A549 (cell line): ENCODE data around the gene CERS6. TPM values are rescaled to one million over a fixed set of nuclear protein-coding genes. Genes with fewer than 3 reads are reported as not detected.

Source experiments
- ATAC-seq, 2 experiments: fragments of 200-7000 bp in 1 of 2; fragments of >200 bp in 1 of 2; cut with Nextera tagmentation in 1 of 2; cut with Tn5 transposase in 1 of 2; 3 replicates each; pipeline versions ENCODE4 v1.8.0 to v1.9.1; 2018 to 2020; ENCODE audit warnings: mild to moderate bottlenecking in 1 of 2, moderate library complexity in 1 of 2
- CTCF ChIA-PET: fragments of 300-600 bp; sonication (Branson Sonifier 250); formaldehyde crosslinking; extraction: SDS; loops from one replicate; lab custom pipeline; 2021; ENCODE audit warnings: antibody characterized with exemption, inconsistent platforms; lab: Yijun Ruan, JAX
- POLR2A ChIA-PET: fragments of 350-600 bp; formaldehyde crosslinking; extraction: SDS; loops from one replicate; lab custom pipeline; 2021; ENCODE audit warnings: antibody characterized with exemption, inconsistent platforms; lab: Yijun Ruan, JAX
- DNase-seq, 2 experiments: peaks; one replicate each; pipeline versions ENCODE4 v3.0.0 to v3.0.0-alpha.2; 2011 to 2016; ENCODE audit warnings: low read depth in 1 of 2, low spot score in 1 of 2
- FAIRE-seq: peaks from 2 replicates; lab custom pipeline; 2011; peaks lifted over from hg19 to GRCh38; lab: Jason Lieb, UNC
- H3K27ac ChIP-seq, 2 experiments: fragments of >200 bp; sonication (Bioruptor Twin); formaldehyde crosslinking; 3 replicates each; pipeline ENCODE4 v1.5.1; 2016 to 2017
- H3K4me1 ChIP-seq: fragments of >200 bp; sonication (Bioruptor Twin); formaldehyde crosslinking; 3 replicates; pipeline ENCODE4 v1.6.1; 2016
- H3K4me2 ChIP-seq: fragments of >200 bp; sonication (Bioruptor Twin); formaldehyde crosslinking; 3 replicates; pipeline ENCODE4 v1.6.1; 2016
- H3K4me3 ChIP-seq: fragments of >200 bp; sonication (Bioruptor Twin); formaldehyde crosslinking; 3 replicates; pipeline ENCODE4 v1.5.1; 2016
- H3K9me3 ChIP-seq: fragments of >200 bp; sonication (Bioruptor Twin); formaldehyde crosslinking; 3 replicates; pipeline ENCODE4 v1.6.1; 2016
- BCL3 ChIP-seq: fragments of >200 bp; sonication (Bioruptor Twin); formaldehyde crosslinking; IDR thresholded peaks from 3 replicates; pipeline ENCODE4 v1.6.1; 2016
- BHLHE40 ChIP-seq: IDR thresholded peaks from 2 replicates; pipeline ENCODE4 v1.6.1; 2012; ENCODE audit warnings: low read depth, low read length, inconsistent platforms
- CBX2 ChIP-seq: fragments of 200-600 bp; sonication (generic); IDR thresholded peaks from 2 replicates; pipeline ENCODE4 v1.6.1; 2016; ENCODE audit warnings: low read depth, mild to moderate bottlenecking, borderline replicate concordance
- CBX8 ChIP-seq: fragments of 200-600 bp; sonication (generic); IDR thresholded peaks from 2 replicates; pipeline ENCODE4 v1.6.1; 2016
- CEBPB ChIP-seq, 2 experiments: fragments of >200 bp in 1 of 2; sonication (Bioruptor Twin) in 1 of 2; formaldehyde crosslinking in 1 of 2; IDR thresholded peaks; 2 replicates each; pipeline ENCODE4 v1.6.1; 2012 to 2016
- CHD2 ChIP-seq: fragments of 150-350 bp; IDR thresholded peaks from 2 replicates; pipeline ENCODE4 v1.6.1; 2014; ENCODE audit warnings: low read length; ENCODE audit not compliant: partially characterized antibody
- EHMT2 ChIP-seq: fragments of 200-600 bp; sonication (generic); IDR thresholded peaks from 2 replicates; pipeline ENCODE4 v1.6.1; 2016; ENCODE audit warnings: antibody characterized with exemption, low read depth, mild to moderate bottlenecking, moderate library complexity
- EP300 ChIP-seq, 2 experiments: fragments of >200 bp; sonication (Bioruptor Twin); formaldehyde crosslinking; IDR thresholded peaks; 2 replicates in 1 of 2; 3 replicates in 1 of 2; pipeline ENCODE4 v1.6.1; 2016 to 2017
- FOSL2 ChIP-seq, 2 experiments: fragments of 450-650 bp in 1 of 2; fragments of >200 bp in 1 of 2; sonication (Bioruptor Twin) in 1 of 2; formaldehyde crosslinking; IDR thresholded peaks; 2 replicates each; pipeline versions ENCODE4 v1.5.0 to v1.6.1; 2016 to 2020; ENCODE audit warnings: mild to moderate bottlenecking in 1 of 2, moderate library complexity in 1 of 2
- FOXS1 ChIP-seq: fragments of 250-450 bp; sonication (Bioruptor Pico); IDR thresholded peaks from 2 replicates; pipeline ENCODE4 v1.5.0; 2020; ENCODE audit warnings: mild to moderate bottlenecking, moderate library complexity
- GATA3 ChIP-seq: IDR thresholded peaks from 2 replicates; pipeline ENCODE4 v1.6.1; 2012; ENCODE audit warnings: borderline replicate concordance
- HDAC2 ChIP-seq: fragments of 200-600 bp; sonication (generic); IDR thresholded peaks from 2 replicates; pipeline ENCODE4 v1.6.1; 2016
- HOXB13 ChIP-seq: fragments of 250-450 bp; sonication (Bioruptor Pico); IDR thresholded peaks from 2 replicates; pipeline ENCODE4 v1.5.0; 2020; ENCODE audit warnings: low read depth, mild to moderate bottlenecking, moderate library complexity
- HOXB5 ChIP-seq: fragments of 250-450 bp; sonication (Bioruptor Pico); IDR thresholded peaks from 2 replicates; pipeline ENCODE4 v1.5.0; 2020; ENCODE audit warnings: mild to moderate bottlenecking, moderate library complexity
- JUNB ChIP-seq: fragments of >200 bp; sonication (Bioruptor Twin); formaldehyde crosslinking; IDR thresholded peaks from 2 replicates; pipeline ENCODE4 v1.6.1; 2016
- MAZ ChIP-seq: fragments of 150-350 bp; IDR thresholded peaks from 2 replicates; pipeline ENCODE4 v1.6.1; 2014; ENCODE audit warnings: antibody characterized with exemption, low read depth, low read length, borderline replicate concordance
- MYC ChIP-seq: IDR thresholded peaks from 2 replicates; pipeline ENCODE4 v1.6.1; 2012; ENCODE audit warnings: mild to moderate bottlenecking, inconsistent platforms, low read length, improper control_type of control experiment, borderline replicate concordance
- NFE2L2 ChIP-seq: fragments of 150-350 bp; conservative IDR thresholded peaks from 2 replicates; pipeline ENCODE4 v1.6.1; 2014; ENCODE audit warnings: low read length
- PBX3 ChIP-seq: IDR thresholded peaks from 2 replicates; pipeline ENCODE4 v1.6.1; 2012
- POLR2A ChIP-seq: IDR thresholded peaks from 2 replicates; pipeline ENCODE4 v1.6.1; 2012; ENCODE audit warnings: mild to moderate bottlenecking, low read length
- POLR2AphosphoS2 ChIP-seq: conservative IDR thresholded peaks from 2 replicates; pipeline ENCODE4 v1.6.1; 2012; ENCODE audit warnings: low read length, improper control_type of control experiment, inconsistent platforms
- RAD21 ChIP-seq, 2 experiments: fragments of >200 bp in 1 of 2; sonication (Bioruptor Twin) in 1 of 2; formaldehyde crosslinking in 1 of 2; IDR thresholded peaks in 1 of 2; conservative IDR thresholded peaks in 1 of 2; 2 replicates in 1 of 2; 3 replicates in 1 of 2; pipeline ENCODE4 v1.6.1; 2012 to 2018; ENCODE audit warnings: inconsistent platforms in 1 of 2
- RFX5 ChIP-seq: fragments of 450-650 bp; IDR thresholded peaks from 2 replicates; pipeline ENCODE4 v1.7.1; 2014; ENCODE audit warnings: antibody characterized with exemption, mild to moderate bottlenecking, moderate library complexity
- RNF2 ChIP-seq: fragments of 200-600 bp; sonication (generic); IDR thresholded peaks from 2 replicates; pipeline ENCODE4 v1.6.1; 2016; ENCODE audit warnings: low read depth, mild to moderate bottlenecking, antibody characterized with exemption, moderate library complexity, borderline replicate concordance
- SMC3 ChIP-seq: fragments of >200 bp; sonication (Bioruptor Twin); formaldehyde crosslinking; IDR thresholded peaks from 3 replicates; pipeline ENCODE4 v1.6.1; 2018; ENCODE audit warnings: inconsistent platforms
- TFCP2L1 ChIP-seq: fragments of 250-450 bp; sonication (Bioruptor Pico); IDR thresholded peaks from 2 replicates; pipeline ENCODE4 v1.5.0; 2021; ENCODE audit warnings: mild to moderate bottlenecking
- TP53 ChIP-seq: fragments of 250-450 bp; sonication (Bioruptor Pico); IDR thresholded peaks from 2 replicates; pipeline ENCODE4 v1.5.0; 2021; ENCODE audit warnings: mild to moderate bottlenecking, moderate library complexity
- ZNF302 ChIP-seq: fragments of 250-450 bp; sonication (Bioruptor Pico); IDR thresholded peaks from 2 replicates; pipeline ENCODE4 v1.9.0; 2021; ENCODE audit warnings: inconsistent platforms, mild to moderate bottlenecking, moderate library complexity
- WGBS: methylation state at CpG from one replicate; pipeline ENCODE4 v1.1.6; 2017; ENCODE audit errors: missing lambda C conversion rate; 5-methylcytosine and 5-hydroxymethylcytosine counted together
- polyA plus RNA-seq, 4 experiments: library from polyadenylated mRNA; depleted of rRNA in 3 of 4; stranded (reverse); fragments of >200 nt; fragmentation: RNase III in 1 of 4; extraction: RNeasy Plus Mini Kit Qiagen cat#74134 plus additional on column Dnase treatment in 1 of 4; gene quantifications; 2 replicates in 3 of 4; 3 replicates in 1 of 4; pipeline ENCODE4 v1.2.3, GENCODE V29; 2011 to 2017
- TF ChIP-seq, protein P1 (sequence below): fragments of >200 bp; sonication (Bioruptor Twin); formaldehyde crosslinking; IDR thresholded peaks from 2 replicates; pipeline ENCODE4 v1.6.1; 2016

Gene CERS6
- polyA plus RNA-seq, 2 of the 4 experiments (the other 2 are of a cell fraction), result 12.0 to 16.9 TPM

DNA sequence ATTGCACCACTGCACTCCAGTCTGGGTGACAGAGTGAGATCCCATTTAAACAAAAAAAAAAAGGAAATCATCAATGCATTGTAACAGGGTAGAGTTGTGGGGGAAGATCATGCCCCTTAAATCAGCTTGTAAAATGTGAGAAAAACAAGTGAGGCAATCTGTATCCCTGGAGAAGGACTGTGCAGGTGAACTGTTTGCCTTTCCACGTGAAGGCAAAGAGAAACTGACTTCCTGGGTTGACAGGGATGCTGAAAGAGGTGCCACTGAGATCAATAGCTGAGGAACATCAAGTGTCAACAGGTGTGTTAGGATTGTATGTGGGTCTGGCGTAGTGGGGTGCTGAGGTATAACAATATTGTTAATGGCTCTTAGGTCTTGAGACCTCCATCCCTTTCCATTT, 48.3 kb downstream of the CERS6 start:
- CTCF ChIA-PET, result interaction anchor here (1.1 to 1.2 kb wide), 2 partner anchors 13 to 110 kb away, joined by 3 read pairs; no protein-coding TSS in a partner anchor
- DNase-seq (no peak), ATAC-seq (no peak), FAIRE-seq (no peak)
- H3K4me3 ChIP-seq, result no peak overlapping the region
- no peaks in the 10 kb centered on the region for H3K9me3 ChIP-seq
- POLR2A ChIA-PET, result no interaction called here
- H3K4me1 ChIP-seq, result no peaks in the 10 kb centered on the region
- H3K4me2 ChIP-seq, result no peak overlapping the region
- 84% methylated on average over 2 of the region's 2 CpGs for WGBS
- H3K27ac ChIP-seq, result no peak overlapping the region
- TF ChIP-seq HDAC2, result no peak
- no peak for TF ChIP-seq PBX3
- no peak for TF ChIP-seq EP300 (IDR thresholded peaks at IDR 0.05)
- no peak for TF ChIP-seq CEBPB (IDR thresholded peaks at IDR 0.05)
- TF ChIP-seq FOSL2 (IDR thresholded peaks at IDR 0.05), result no peak
- TF ChIP-seq FOSL2 (CRISPR knock-in tag; IDR thresholded peaks at IDR 0.05), result no peak
- TF ChIP-seq NFE2L2, result no peak
- no peak for TF ChIP-seq CBX2
- no peak for TF ChIP-seq MYC
- TF ChIP-seq MAZ, result no peak
- no peak for TF ChIP-seq RNF2
- TF ChIP-seq JUNB, result no peak

DNA sequence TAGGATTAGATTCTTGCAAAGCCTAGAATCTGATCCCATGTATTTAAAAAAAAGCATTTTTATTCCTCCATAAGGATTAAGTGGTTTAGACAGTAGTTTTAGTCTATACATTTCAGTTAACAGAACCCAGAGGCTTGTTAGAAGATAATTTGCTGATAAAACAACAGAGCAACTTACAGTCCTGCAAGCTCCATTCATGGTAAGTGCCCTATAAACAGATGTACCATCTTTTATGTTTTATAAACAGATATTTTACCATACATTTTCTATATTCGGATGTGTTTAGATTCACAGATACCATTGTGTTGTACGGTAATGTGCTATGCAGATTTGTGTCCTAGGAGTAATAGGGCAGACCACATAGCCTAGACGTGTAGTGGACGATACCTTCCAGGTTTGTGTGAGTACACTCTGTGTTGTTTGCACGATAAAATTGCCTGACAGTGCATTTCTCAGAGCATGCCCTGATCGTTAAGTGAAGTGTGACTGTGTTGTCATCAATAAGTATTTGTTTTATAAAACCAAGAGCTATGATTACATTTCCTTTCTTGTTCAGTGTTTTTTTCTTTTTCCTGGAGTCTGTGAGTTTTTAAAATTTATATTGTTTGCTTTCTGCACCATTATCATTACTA, 54.2 kb downstream of the CERS6 start:
- WGBS, result 89% methylated on average over 6 of the region's 6 CpGs
- no peak for ATAC-seq
- Histone ChIP-seq H3K9me3 (no peaks in the 10 kb centered on the region), H3K4me2 (no peak overlapping the region), H3K4me3 (no peak overlapping the region), H3K4me1 (no peaks in the 10 kb centered on the region), H3K27ac (no peak overlapping the region)
- no peak for FAIRE-seq
- ChIA-PET POLR2A (no interaction called here), CTCF (no interaction called here)
- DNase-seq, result no peak
- TF ChIP-seq MAZ, result no peak
- TF ChIP-seq ZNF302, result no peak
- TF ChIP-seq, protein P1, sequence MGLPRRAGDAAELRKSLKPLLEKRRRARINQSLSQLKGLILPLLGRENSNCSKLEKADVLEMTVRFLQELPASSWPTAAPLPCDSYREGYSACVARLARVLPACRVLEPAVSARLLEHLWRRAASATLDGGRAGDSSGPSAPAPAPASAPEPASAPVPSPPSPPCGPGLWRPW, result no peak
- TF ChIP-seq CBX8, result no peak
- no peak for TF ChIP-seq GATA3
- no peak for TF ChIP-seq FOXS1
- TF ChIP-seq SMC3, result no peak
- no peak for TF ChIP-seq RAD21 (conservative IDR thresholded peaks at IDR 0.05 in 1 of 2, IDR thresholded peaks at IDR 0.05 in 1 of 2)

- H3K27ac ChIP-seq, result no peak overlapping the region
- no peak for TF ChIP-seq CHD2
- peaks cover 9% of the 10 kb centered on the region; the same call in 1 of the 3 replicates for H3K4me1 ChIP-seq
- H3K9me3 ChIP-seq, result no peaks in the 10 kb centered on the region
- DNase-seq (no peak), FAIRE-seq (no peak), ATAC-seq (no peak)
- no peak overlapping the region for H3K4me2 ChIP-seq
- ChIA-PET CTCF (no interaction called here), POLR2A (no interaction called here)
- H3K4me3 ChIP-seq, result no peak overlapping the region
- 74% methylated on average over 1 of the region's 1 CpG for WGBS
Measured at GRCh38 chr2:168514692-168515091, 58.6 kb downstream of the CERS6 start.

GRCh38 chr2:168515502-168515901, 59.4 kb downstream of the CERS6 start:
- no peak for DNase-seq
- no peak overlapping the region for H3K27ac ChIP-seq
- H3K4me3 ChIP-seq, result no peak overlapping the region
- POLR2A ChIA-PET, result no interaction called here
- H3K4me2 ChIP-seq, result no peak overlapping the region
- TF ChIP-seq FOSL2 (IDR thresholded peaks at IDR 0.05) (no peak), FOSL2 (CRISPR knock-in tag; IDR thresholded peaks at IDR 0.05) (no peak), HOXB13 (CRISPR knock-in tag) (no peak), BCL3 (no peak), POLR2A (no peak), EHMT2 (no peak), RFX5 (no peak), POLR2AphosphoS2 (no peak), CBX2 (no peak), TP53 (no peak), EP300 (IDR thresholded peaks at IDR 0.05) (no peak), HOXB5 (CRISPR knock-in tag) (no peak), TFCP2L1 (CRISPR knock-in tag) (no peak), RAD21 (conservative IDR thresholded peaks at IDR 0.05 in 1 of 2, IDR thresholded peaks at IDR 0.05 in 1 of 2) (no peak), CBX8 (no peak), BHLHE40 (no peak)
- 83% methylated on average over 2 of the region's 2 CpGs for WGBS
- H3K9me3 ChIP-seq, result no peaks in the 10 kb centered on the region
- H3K4me1 ChIP-seq, result peaks cover 9% of the 10 kb centered on the region; the same call in 1 of the 3 replicates
- CTCF ChIA-PET, result no interaction called here
- no peak for ATAC-seq
- FAIRE-seq, result no peak
